ENCODE results near the gene PARD3.

GRCh38 chr10:34633374-34633773 lies 181.7 kb downstream of the PARD3 start:
- TF ChIP-seq CTCF (IDR thresholded peaks at IDR 0.05; ENCODE audit: low read depth, low read length, poor library complexity, severe bottlenecking) (no peak), EZH2phosphoT487 (IDR thresholded peaks at IDR 0.05; ENCODE audit: borderline replicate concordance, low read length) (no peak)
